Measurements from ENCODE around the gene SUMO2.
"Not testable (repeated sequence)": the region's sequence is repeated elsewhere in the genome, so short reads cannot be mapped to it uniquely, and the experiment has no call there.

SUMO2 gene

DNA sequence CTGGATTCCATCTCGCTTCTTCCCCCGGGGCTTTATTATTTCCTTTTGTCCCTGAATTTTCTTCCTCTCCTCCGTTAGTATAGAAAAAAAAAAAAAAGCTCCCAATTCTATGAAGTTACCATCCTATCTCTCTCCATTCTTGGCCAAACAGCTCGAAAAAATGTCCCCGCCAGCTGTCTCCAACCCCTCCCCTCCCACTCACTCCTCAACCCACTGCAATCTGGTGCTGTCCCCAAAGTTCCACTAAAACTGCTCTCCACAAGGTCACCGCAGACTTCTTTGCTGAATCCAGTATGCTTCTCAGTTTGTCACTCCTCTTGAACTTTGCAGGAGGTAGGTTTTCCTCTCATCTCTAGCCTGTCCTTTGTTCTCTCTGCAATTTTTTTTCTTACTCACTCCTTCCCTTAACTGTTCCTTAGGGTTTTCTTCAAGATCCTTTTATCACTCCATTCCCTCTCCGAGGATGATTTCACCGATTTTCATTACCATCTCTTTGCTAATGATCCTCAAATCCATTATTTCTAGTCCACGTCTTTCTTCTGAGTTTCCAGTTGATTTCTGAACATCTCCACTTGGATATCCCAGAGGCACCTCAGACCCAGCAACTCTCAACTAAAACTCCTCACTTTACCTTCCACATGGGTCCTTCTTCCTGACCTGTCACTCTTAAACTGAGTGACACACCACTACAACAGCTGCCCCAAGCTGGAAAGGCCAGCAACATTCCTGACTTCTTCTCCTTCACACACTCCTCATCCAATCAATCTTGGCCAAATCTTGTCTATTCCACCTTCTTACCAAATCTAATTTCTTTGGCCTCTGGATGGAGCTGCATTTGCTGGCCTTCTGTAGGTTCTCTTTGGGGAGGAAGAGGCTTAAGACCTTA, 1.5 kb upstream of the SUMO2 start:
- no peak overlapping the region for H3K27ac ChIP-seq (ENCODE audit: low read depth, low read length)

GRCh38 chr17:75182319-75182568, 515 bp downstream of the SUMO2 start:
- Histone ChIP-seq H3K4me1 (ENCODE audit: control insufficient read depth in 5 of 5, insufficient read depth in 5 of 5, low read length in 5 of 5) (peaks cover 2 to 26% (median 20%) of the 10 kb centered on the region in 5 donors), H3K27ac (ENCODE audit: low read depth, low read length) (peak overlapping the region; percentile 92)

More for the DNA sequence above, 1.5 kb upstream of the SUMO2 start:
- H3K36me3 ChIP-seq (ENCODE audit: control insufficient read depth in 5 of 5, insufficient read depth in 5 of 5, low read length in 5 of 5) = peaks cover 0 to 5% (median 1%) of the 10 kb centered on the region in 5 donors
- no peaks in the 10 kb centered on the region for H3K27me3 ChIP-seq (ENCODE audit: control insufficient read depth in 5 of 5, insufficient read depth in 4 of 5, low read length in 5 of 5)
- no peak overlapping the region for H3K4me3 ChIP-seq (ENCODE audit: low read depth in 1 of 5, low read length in 5 of 5)
- no peaks in the 10 kb centered on the region for H3K9me3 ChIP-seq (ENCODE audit: control insufficient read depth in 5 of 5, low read length in 5 of 5)
- H3K4me1 ChIP-seq (ENCODE audit: control insufficient read depth in 5 of 5, insufficient read depth in 5 of 5, low read length in 5 of 5) = peaks cover 2 to 26% (median 20%) of the 10 kb centered on the region in 5 donors
- H3K9ac ChIP-seq (ENCODE audit: low read length in 5 of 5) = no peak overlapping the region

GRCh38 chr17:75181608-75182318, 996 bp downstream of the SUMO2 start:
- no peaks in the 10 kb centered on the region for H3K9me3 ChIP-seq (ENCODE audit: control insufficient read depth in 5 of 5, low read length in 5 of 5)
- H3K9ac ChIP-seq (ENCODE audit: low read length in 5 of 5) = peak overlapping the region; percentile 60 to 97 (median 95)
- H3K27me3 ChIP-seq (ENCODE audit: control insufficient read depth in 5 of 5, insufficient read depth in 4 of 5, low read length in 5 of 5) = no peaks in the 10 kb centered on the region
- H3K4me3 ChIP-seq (ENCODE audit: low read depth in 1 of 5, low read length in 5 of 5) = peak overlapping the region; percentile 87 to 97 (median 90)
- peaks cover 0 to 20% (median 12%) of the 10 kb centered on the region in 5 donors for H3K36me3 ChIP-seq (ENCODE audit: control insufficient read depth in 5 of 5, insufficient read depth in 5 of 5, low read length in 5 of 5)
- H3K4me1 ChIP-seq (ENCODE audit: control insufficient read depth in 5 of 5, insufficient read depth in 5 of 5, low read length in 5 of 5) = peaks cover 2 to 26% (median 20%) of the 10 kb centered on the region in 5 donors
- H3K27ac ChIP-seq (ENCODE audit: low read depth, low read length) = peak overlapping the region; percentile 92

More at GRCh38 chr17:75182319-75182568, 515 bp downstream of the SUMO2 start:
- no peaks in the 10 kb centered on the region for H3K9me3 ChIP-seq (ENCODE audit: control insufficient read depth in 5 of 5, low read length in 5 of 5)
- H3K27me3 ChIP-seq (ENCODE audit: control insufficient read depth in 5 of 5, insufficient read depth in 4 of 5, low read length in 5 of 5) = no peaks in the 10 kb centered on the region
- H3K9ac ChIP-seq (ENCODE audit: low read length in 5 of 5) = peak overlapping the region; percentile 60 to 97 (median 95)
- H3K4me3 ChIP-seq (ENCODE audit: low read depth in 1 of 5, low read length in 5 of 5) = peak overlapping the region in 4 of 5 donors; percentile 87 to 91 (median 88)
- peaks cover 0 to 18% (median 12%) of the 10 kb centered on the region in 5 donors for H3K36me3 ChIP-seq (ENCODE audit: control insufficient read depth in 5 of 5, insufficient read depth in 5 of 5, low read length in 5 of 5)

DNA sequence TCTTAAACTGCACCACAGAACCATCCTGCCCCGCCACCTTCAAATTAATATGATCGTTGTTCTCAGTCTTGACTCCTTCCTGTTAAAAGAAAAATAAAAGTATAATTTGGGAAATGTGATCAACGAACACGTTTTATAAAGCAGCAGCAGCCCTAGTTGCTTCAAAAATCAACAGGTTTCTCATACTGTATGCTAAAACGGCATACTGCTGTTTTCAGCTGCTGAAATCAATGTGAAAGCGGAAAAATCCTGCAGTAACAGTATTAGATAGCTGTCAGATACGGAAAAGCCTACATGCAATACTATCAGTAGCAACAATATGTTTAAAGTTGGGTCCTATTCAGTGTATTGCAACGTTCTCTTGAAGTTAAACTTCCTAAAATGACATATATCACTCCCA, 1.6 kb downstream of the SUMO2 start:
- Histone ChIP-seq H3K27ac (ENCODE audit: low read depth, low read length) (peak overlapping the region; percentile 92), H3K9me3 (ENCODE audit: control insufficient read depth in 5 of 5, low read length in 5 of 5) (no peaks in the 10 kb centered on the region), H3K36me3 (ENCODE audit: control insufficient read depth in 5 of 5, insufficient read depth in 5 of 5, low read length in 5 of 5) (peaks cover 0 to 25% (median 16%) of the 10 kb centered on the region in 5 donors), H3K4me3 (ENCODE audit: low read depth in 1 of 5, low read length in 5 of 5) (peak overlapping the region; percentile 87 to 97 (median 90)), H3K27me3 (ENCODE audit: control insufficient read depth in 5 of 5, insufficient read depth in 4 of 5, low read length in 5 of 5) (no peaks in the 10 kb centered on the region), H3K9ac (ENCODE audit: low read length in 5 of 5) (peak overlapping the region; percentile 60 to 97 (median 95)), H3K4me1 (ENCODE audit: control insufficient read depth in 5 of 5, insufficient read depth in 5 of 5, low read length in 5 of 5) (peaks cover 2 to 26% (median 20%) of the 10 kb centered on the region in 5 donors)

- Histone ChIP-seq H3K27me3 (ENCODE audit: control insufficient read depth in 5 of 5, insufficient read depth in 4 of 5, low read length in 5 of 5) (no peaks in the 10 kb centered on the region), H3K9ac (ENCODE audit: low read length in 5 of 5) (no peak overlapping the region), H3K4me1 (ENCODE audit: control insufficient read depth in 5 of 5, insufficient read depth in 5 of 5, low read length in 5 of 5) (peaks cover 2 to 26% (median 18%) of the 10 kb centered on the region in 5 donors), H3K27ac (ENCODE audit: low read depth, low read length) (no peak overlapping the region), H3K4me3 (ENCODE audit: low read depth in 1 of 5, low read length in 5 of 5) (no peak overlapping the region), H3K36me3 (ENCODE audit: control insufficient read depth in 5 of 5, insufficient read depth in 5 of 5, low read length in 5 of 5) (peaks cover 2 to 51% (median 39%) of the 10 kb centered on the region in 5 donors), H3K9me3 (ENCODE audit: control insufficient read depth in 5 of 5, low read length in 5 of 5) (no peaks in the 10 kb centered on the region)
Observed at GRCh38 chr17:75178453-75178852, 4.3 kb downstream of the SUMO2 start.

GRCh38 chr17:75176625-75177024, 6.1 kb downstream of the SUMO2 start:
- no peak overlapping the region for H3K4me3 ChIP-seq (ENCODE audit: low read depth in 1 of 5, low read length in 5 of 5)
- peaks cover 2 to 64% (median 46%) of the 10 kb centered on the region in 5 donors for H3K36me3 ChIP-seq (ENCODE audit: control insufficient read depth in 5 of 5, insufficient read depth in 5 of 5, low read length in 5 of 5)
- no peaks in the 10 kb centered on the region for H3K27me3 ChIP-seq (ENCODE audit: control insufficient read depth in 5 of 5, insufficient read depth in 4 of 5, low read length in 5 of 5)
- no peak overlapping the region for H3K9ac ChIP-seq (ENCODE audit: low read length in 5 of 5)
- H3K27ac ChIP-seq (ENCODE audit: low read depth, low read length) = no peak overlapping the region
- no peaks in the 10 kb centered on the region for H3K9me3 ChIP-seq (ENCODE audit: control insufficient read depth in 5 of 5, low read length in 5 of 5)
- peaks cover 2 to 18% (median 14%) of the 10 kb centered on the region in 5 donors for H3K4me1 ChIP-seq (ENCODE audit: control insufficient read depth in 5 of 5, insufficient read depth in 5 of 5, low read length in 5 of 5)

- H3K4me3 ChIP-seq (ENCODE audit: low read depth in 1 of 5, low read length in 5 of 5) = no peak overlapping the region
- H3K9me3 ChIP-seq (ENCODE audit: control insufficient read depth in 5 of 5, low read length in 5 of 5) = no peaks in the 10 kb centered on the region
- no peak overlapping the region for H3K9ac ChIP-seq (ENCODE audit: low read length in 5 of 5)
- no peak overlapping the region for H3K27ac ChIP-seq (ENCODE audit: low read depth, low read length)
- H3K4me1 ChIP-seq (ENCODE audit: control insufficient read depth in 5 of 5, insufficient read depth in 5 of 5, low read length in 5 of 5) = peaks cover 0 to 6% (median 4%) of the 10 kb centered on the region in 5 donors
- H3K36me3 ChIP-seq (ENCODE audit: control insufficient read depth in 5 of 5, insufficient read depth in 5 of 5, low read length in 5 of 5) = peaks cover 2 to 64% (median 46%) of the 10 kb centered on the region in 5 donors
- H3K27me3 ChIP-seq (ENCODE audit: control insufficient read depth in 5 of 5, insufficient read depth in 4 of 5, low read length in 5 of 5) = no peaks in the 10 kb centered on the region
Observed at GRCh38 chr17:75174996-75175395, 7.8 kb downstream of the SUMO2 start.

DNA sequence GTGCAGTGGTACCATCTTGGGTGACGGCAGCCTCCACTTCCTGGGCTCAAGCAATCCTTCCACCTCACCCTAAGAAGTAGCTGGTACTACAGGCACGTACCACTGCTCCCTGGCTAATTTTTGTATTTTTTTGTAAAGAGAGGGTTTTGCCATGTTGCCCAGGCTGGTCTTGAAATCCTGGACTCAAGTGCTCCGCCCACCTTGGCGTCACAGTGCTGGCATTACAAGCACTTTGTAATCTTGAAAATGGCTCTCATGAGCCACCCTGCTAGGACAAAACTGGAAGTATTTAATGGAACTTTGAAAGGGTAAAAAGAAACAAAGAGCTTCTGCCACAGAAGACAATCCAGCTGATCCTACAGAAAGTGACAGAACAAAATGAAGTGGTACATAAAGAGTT, 9.2 kb downstream of the SUMO2 start:
- peak overlapping the region in 1 of 5 donors; percentile 39 for H3K9ac ChIP-seq (ENCODE audit: low read length in 5 of 5)
- no peak overlapping the region for H3K27ac ChIP-seq (ENCODE audit: low read depth, low read length)
- H3K4me1 ChIP-seq (ENCODE audit: control insufficient read depth in 5 of 5, insufficient read depth in 5 of 5, low read length in 5 of 5) = no peaks in the 10 kb centered on the region
- no peak overlapping the region for H3K4me3 ChIP-seq (ENCODE audit: low read depth in 1 of 5, low read length in 5 of 5)
- no peaks in the 10 kb centered on the region for H3K9me3 ChIP-seq (ENCODE audit: control insufficient read depth in 5 of 5, low read length in 5 of 5)
- peaks cover 2 to 60% (median 41%) of the 10 kb centered on the region in 5 donors for H3K36me3 ChIP-seq (ENCODE audit: control insufficient read depth in 5 of 5, insufficient read depth in 5 of 5, low read length in 5 of 5)
- no peaks in the 10 kb centered on the region for H3K27me3 ChIP-seq (ENCODE audit: control insufficient read depth in 5 of 5, insufficient read depth in 4 of 5, low read length in 5 of 5)

GRCh38 chr17:75168998-75169397, 13.8 kb downstream of the SUMO2 start:
- H3K36me3 ChIP-seq (ENCODE audit: control insufficient read depth in 5 of 5, insufficient read depth in 5 of 5, low read length in 5 of 5) = peaks cover 9 to 50% (median 30%) of the 10 kb centered on the region in 5 donors
- H3K9ac ChIP-seq (ENCODE audit: low read length in 5 of 5) = no peak overlapping the region
- no peaks in the 10 kb centered on the region for H3K9me3 ChIP-seq (ENCODE audit: control insufficient read depth in 5 of 5, low read length in 5 of 5)
- no peaks in the 10 kb centered on the region for H3K27me3 ChIP-seq (ENCODE audit: control insufficient read depth in 5 of 5, insufficient read depth in 4 of 5, low read length in 5 of 5)
- no peak overlapping the region for H3K27ac ChIP-seq (ENCODE audit: low read depth, low read length)
- no peak overlapping the region for H3K4me3 ChIP-seq (ENCODE audit: low read depth in 1 of 5, low read length in 5 of 5)
- no peaks in the 10 kb centered on the region for H3K4me1 ChIP-seq (ENCODE audit: control insufficient read depth in 5 of 5, insufficient read depth in 5 of 5, low read length in 5 of 5)

- not testable (repeated sequence) for H3K9ac ChIP-seq (ENCODE audit: low read length in 5 of 5); H3K9me3 ChIP-seq (ENCODE audit: control insufficient read depth in 5 of 5, low read length in 5 of 5); H3K4me1 ChIP-seq (ENCODE audit: control insufficient read depth in 5 of 5, insufficient read depth in 5 of 5, low read length in 5 of 5); H3K27ac ChIP-seq (ENCODE audit: low read depth, low read length); H3K27me3 ChIP-seq (ENCODE audit: control insufficient read depth in 5 of 5, insufficient read depth in 4 of 5, low read length in 5 of 5); H3K4me3 ChIP-seq (ENCODE audit: low read depth in 1 of 5, low read length in 5 of 5)
- peaks cover 6 to 30% (median 21%) of the 10 kb centered on the region in 5 donors for H3K36me3 ChIP-seq (ENCODE audit: control insufficient read depth in 5 of 5, insufficient read depth in 5 of 5, low read length in 5 of 5)
Observed at GRCh38 chr17:75164606-75165005, 18.2 kb downstream of the SUMO2 start.
